Sigmoid colon (tissue), 4 donors: ENCODE results near the gene EML4.

Experiments
- EP300 ChIP-seq, 4 donors: sonication (generic); formaldehyde crosslinking; IDR thresholded peaks; one replicate each; pipeline ENCODE4 v1.6.1; 2017; ENCODE audit warnings: antibody characterized with exemption in 4 of 4
- POLR2A ChIP-seq, 2 donors: fragments of 450-650 bp; IDR thresholded peaks; one replicate each; pipeline ENCODE4 v1.6.1; 2016; ENCODE audit warnings: antibody characterized with exemption in 2 of 2, mild to moderate bottlenecking in 2 of 2, moderate library complexity in 2 of 2
- POLR2AphosphoS5 ChIP-seq, 4 donors: sonication (generic); formaldehyde crosslinking; IDR thresholded peaks; one replicate each; pipeline ENCODE4 v1.6.1; 2017; ENCODE audit warnings: antibody characterized with exemption in 4 of 4
- TF ChIP-seq, protein P1 (sequence below), 4 experiments: fragments of 450-650 bp in 3 of 4; fragments of 200-600 bp in 1 of 4; IDR thresholded peaks; one replicate each; pipeline ENCODE4 v1.5.1; 2016 to 2019; ENCODE audit warnings: antibody characterized with exemption in 4 of 4, mild to moderate bottlenecking in 3 of 4, moderate library complexity in 2 of 4

GRCh38 chr2:42180300-42180699 is 11.1 kb downstream of the EML4 start:
- TF ChIP-seq, protein P1, sequence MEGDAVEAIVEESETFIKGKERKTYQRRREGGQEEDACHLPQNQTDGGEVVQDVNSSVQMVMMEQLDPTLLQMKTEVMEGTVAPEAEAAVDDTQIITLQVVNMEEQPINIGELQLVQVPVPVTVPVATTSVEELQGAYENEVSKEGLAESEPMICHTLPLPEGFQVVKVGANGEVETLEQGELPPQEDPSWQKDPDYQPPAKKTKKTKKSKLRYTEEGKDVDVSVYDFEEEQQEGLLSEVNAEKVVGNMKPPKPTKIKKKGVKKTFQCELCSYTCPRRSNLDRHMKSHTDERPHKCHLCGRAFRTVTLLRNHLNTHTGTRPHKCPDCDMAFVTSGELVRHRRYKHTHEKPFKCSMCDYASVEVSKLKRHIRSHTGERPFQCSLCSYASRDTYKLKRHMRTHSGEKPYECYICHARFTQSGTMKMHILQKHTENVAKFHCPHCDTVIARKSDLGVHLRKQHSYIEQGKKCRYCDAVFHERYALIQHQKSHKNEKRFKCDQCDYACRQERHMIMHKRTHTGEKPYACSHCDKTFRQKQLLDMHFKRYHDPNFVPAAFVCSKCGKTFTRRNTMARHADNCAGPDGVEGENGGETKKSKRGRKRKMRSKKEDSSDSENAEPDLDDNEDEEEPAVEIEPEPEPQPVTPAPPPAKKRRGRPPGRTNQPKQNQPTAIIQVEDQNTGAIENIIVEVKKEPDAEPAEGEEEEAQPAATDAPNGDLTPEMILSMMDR (IDR thresholded peaks at IDR 0.05) = no peak
- TF ChIP-seq POLR2A (IDR thresholded peaks at IDR 0.05) = no peak
- TF ChIP-seq POLR2AphosphoS5 (IDR thresholded peaks at IDR 0.05) = no peak
- no peak for TF ChIP-seq EP300 (IDR thresholded peaks at IDR 0.05)
